Transverse colon (tissue), 4 donors: ENCODE results near the gene MCTP2. TPM values are rescaled to one million over a fixed set of nuclear protein-coding genes. Genes with fewer than 3 reads are reported as not detected.
A peak's percentile ranks its signal among the peaks of the same experiment; 100 is the strongest.

Experiments
- DNase-seq: peaks from one replicate; pipeline ENCODE4 v3.0.0-alpha.2; 2019
- H3K27ac ChIP-seq, 4 donors: fragments of 200-600 bp; sonication (generic); 2 replicates each; pipeline ENCODE4 v1.5.1; 2016 to 2018; ENCODE audit warnings: inconsistent platforms in 4 of 4
- H3K27me3 ChIP-seq: fragments of 200-600 bp; sonication (generic); 2 replicates; pipeline ENCODE4 v1.5.1; 2017; ENCODE audit warnings: inconsistent platforms
- H3K36me3 ChIP-seq, 4 donors: fragments of 200-600 bp; sonication (generic); 2 replicates each; pipeline ENCODE4 v1.5.1; 2017 to 2019; ENCODE audit warnings: inconsistent platforms in 4 of 4
- H3K4me1 ChIP-seq, 4 donors: fragments of 200-600 bp; sonication (generic); 2 replicates each; pipeline ENCODE4 v1.5.1; 2017 to 2020; ENCODE audit warnings: inconsistent platforms in 4 of 4
- H3K4me3 ChIP-seq, 4 donors: fragments of 200-600 bp; sonication (generic); 1 replicate in 1 of 4; 2 replicates in 3 of 4; pipeline versions ENCODE4 v1.5.1 to v1.6.1; 2017 to 2019; ENCODE audit warnings: inconsistent platforms in 4 of 4
- H3K9me3 ChIP-seq, 2 donors: fragments of 200-600 bp; sonication (generic); 2 replicates each; pipeline ENCODE4 v1.5.1; 2017 to 2019; ENCODE audit warnings: inconsistent platforms in 2 of 2
- CTCF ChIP-seq, 5 experiments: fragments of 200-600 bp in 3 of 5; fragments of 450-650 bp in 2 of 5; sonication (generic) in 3 of 5; IDR thresholded peaks; 1 replicate in 2 of 5; 2 replicates in 3 of 5; pipeline ENCODE4 v1.5.1; 2016 to 2017; ENCODE audit warnings: antibody characterized with exemption in 5 of 5, inconsistent platforms in 3 of 5, mild to moderate bottlenecking in 2 of 5, moderate library complexity in 1 of 5
- EP300 ChIP-seq: sonication (generic); formaldehyde crosslinking; IDR thresholded peaks from one replicate; pipeline ENCODE4 v1.6.1; 2017; ENCODE audit warnings: antibody characterized with exemption, low read depth
- POLR2A ChIP-seq: fragments of 450-650 bp; IDR thresholded peaks from one replicate; pipeline ENCODE4 v1.6.1; 2016; ENCODE audit warnings: antibody characterized with exemption, mild to moderate bottlenecking, moderate library complexity
- POLR2AphosphoS5 ChIP-seq, 3 donors: sonication (generic); formaldehyde crosslinking; IDR thresholded peaks; one replicate each; pipeline ENCODE4 v1.6.1; 2016; ENCODE audit warnings: antibody characterized with exemption in 3 of 3
- WGBS, 2 donors: methylation state at CpG; one replicate each; pipeline ENCODE4 v1.1.5; 2018; ENCODE audit warnings: low coverage in 1 of 2; 5-methylcytosine and 5-hydroxymethylcytosine counted together
- in situ Hi-C, 4 donors: fragments of 200-750 bp; cut with MboI; loops; one replicate each; pipeline versions ENCODE4 v1.15.0 to v1.15.1; 2017; ENCODE audit warnings: low sequenced_read_pairs in 3 of 4, low pct_ligation_motif_present in 1 of 4, low pct_unique_long_range_greater_than_20kb in 1 of 4
- intact Hi-C: fragments of 100-400 bp; cut with DNase I; formaldehyde crosslinking; loops from one replicate; pipeline ENCODE4 v1.15.1; 2023; ENCODE audit warnings: low total_unique reads
- total RNA-seq, 4 donors: library from RNA; depleted of rRNA; stranded (reverse); fragments of >200 nt; gene quantifications; one replicate each; pipeline ENCODE4 v1.1.0, GENCODE V29; 2016

MCTP2 gene
- total RNA-seq, 4 donors from 2014 or later: 108 to 409 (median 144) TPM

DNA sequence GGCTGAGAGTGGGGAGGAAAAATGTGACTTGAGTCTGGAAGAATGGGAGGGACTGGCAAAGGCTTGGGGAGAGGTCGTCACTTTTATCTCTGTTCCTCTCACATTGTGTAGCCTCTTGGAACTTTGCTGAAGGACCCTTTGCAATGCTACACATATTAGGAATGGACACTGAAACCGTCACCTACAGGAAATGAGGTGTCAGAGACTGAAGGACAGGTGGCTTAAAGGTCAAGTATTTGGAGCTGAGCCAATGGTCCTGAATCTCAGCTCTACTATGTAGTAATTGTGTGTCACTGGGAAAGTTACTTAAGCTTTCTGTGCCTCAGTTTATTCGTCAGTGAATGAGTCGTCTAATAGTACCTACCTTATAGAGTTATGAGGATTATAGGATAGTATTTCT lies 14.7 kb downstream of the MCTP2 start:
- Histone ChIP-seq H3K4me3 (no peak overlapping the region), H3K9me3 (no peaks in the 10 kb centered on the region), H3K27me3 (no peaks in the 10 kb centered on the region), H3K36me3 (no peaks in the 10 kb centered on the region), H3K27ac (no peak overlapping the region), H3K4me1 (peaks cover 0 to 40% (median 16%) of the 10 kb centered on the region in 4 donors)
- no peak for TF ChIP-seq POLR2A
- no peak for TF ChIP-seq EP300
- WGBS, 2 donors: 77 to 80% methylated on average over 3 to 4 of the region's 4 CpGs
- intact Hi-C loops: no loop called here
- in situ Hi-C loops: no loop called here
- DNase-seq: no peak

DNA sequence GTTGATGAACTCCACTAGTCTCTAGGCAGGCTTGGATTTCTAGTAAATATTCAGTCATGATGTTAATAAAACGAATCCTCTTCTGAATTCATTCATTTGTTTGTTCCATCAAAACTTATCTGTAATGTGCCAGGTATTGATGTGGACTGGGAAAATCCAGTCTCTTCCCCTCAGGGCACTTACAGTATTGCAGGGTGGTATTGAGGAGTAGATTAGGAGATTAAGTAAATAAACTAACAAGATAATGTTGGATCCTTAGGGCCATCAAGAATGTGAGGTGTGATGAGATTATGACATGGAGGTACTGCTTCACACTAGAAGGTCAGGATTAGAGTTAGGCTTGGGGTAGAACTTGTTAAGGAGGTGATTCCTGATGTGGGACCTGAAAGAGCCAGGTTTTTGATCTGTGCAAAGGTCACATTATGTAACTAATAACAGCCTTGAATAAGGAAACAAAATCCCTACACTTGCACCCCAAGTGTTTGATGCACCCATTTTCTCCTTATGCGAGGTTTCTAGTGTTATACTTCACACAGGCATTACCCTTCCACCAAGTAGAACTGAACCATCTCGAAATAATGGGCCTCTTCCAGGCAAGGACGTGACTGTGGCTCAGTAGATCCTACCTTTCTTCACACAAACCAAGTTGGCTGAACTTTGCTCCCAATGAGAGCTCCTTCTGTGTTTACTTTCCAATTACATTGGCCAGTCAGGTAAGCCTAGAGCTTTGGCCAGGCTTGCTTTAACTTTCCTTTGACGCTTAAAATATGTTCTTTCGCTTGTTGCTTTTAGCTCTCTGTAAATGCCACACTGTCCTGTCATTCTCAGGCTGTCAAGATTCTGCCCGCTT lies 16.7 kb downstream of the MCTP2 start:
- DNase-seq: no peak
- in situ Hi-C loops (no loop called here), intact Hi-C loops (no loop called here)
- peak in 2 of 5 experiments; percentile 13 to 36 for TF ChIP-seq CTCF (IDR thresholded peaks at IDR 0.05)
- TF ChIP-seq POLR2AphosphoS5 (IDR thresholded peaks at IDR 0.05): peak in 1 of 3 donors; percentile 54
- no peak for TF ChIP-seq POLR2A
- no peak for TF ChIP-seq EP300
- H3K4me1 ChIP-seq: peaks cover 0 to 57% (median 18%) of the 10 kb centered on the region in 4 donors
- WGBS, 2 donors: 38 to 47% methylated on average over 5 to 7 of the region's 7 CpGs
- no peaks in the 10 kb centered on the region for H3K36me3 ChIP-seq
- H3K27me3 ChIP-seq: no peaks in the 10 kb centered on the region
- peak overlapping the region in 1 of 4 donors; percentile 29 for H3K4me3 ChIP-seq
- H3K27ac ChIP-seq: peak overlapping the region; percentile 72 to 79 (median 77)
- H3K9me3 ChIP-seq: no peaks in the 10 kb centered on the region

DNA sequence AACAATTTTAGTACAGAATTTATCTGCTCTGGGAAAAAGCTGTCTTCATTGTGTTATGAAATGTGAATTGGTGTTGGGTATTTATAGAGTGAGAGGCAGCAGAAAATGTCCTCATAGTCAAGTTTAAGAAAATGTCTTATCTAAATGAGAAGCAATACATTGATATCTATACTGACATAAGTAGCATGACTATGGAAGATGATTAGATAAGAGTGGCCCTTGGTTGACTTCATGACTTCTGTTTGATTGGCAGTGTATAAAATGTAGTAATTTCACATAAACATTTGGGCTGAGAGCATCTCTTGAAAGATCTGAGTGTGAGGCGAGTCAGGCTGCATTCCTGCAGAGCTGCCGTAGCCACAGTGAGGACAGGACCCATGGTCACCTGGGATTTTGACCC lies 19.4 kb downstream of the MCTP2 start:
- H3K9me3 ChIP-seq: no peaks in the 10 kb centered on the region
- H3K4me1 ChIP-seq: peaks cover 2 to 82% (median 32%) of the 10 kb centered on the region in 4 donors
- no peaks in the 10 kb centered on the region for H3K27me3 ChIP-seq
- in situ Hi-C loops (no loop called here), intact Hi-C loops (no loop called here)
- TF ChIP-seq POLR2AphosphoS5 (IDR thresholded peaks at IDR 0.05) (no peak), EP300 (no peak), POLR2A (no peak), CTCF (IDR thresholded peaks at IDR 0.05) (no peak)
- no peak overlapping the region for H3K4me3 ChIP-seq
- no peaks in the 10 kb centered on the region for H3K36me3 ChIP-seq
- H3K27ac ChIP-seq: no peak overlapping the region
- no peak for DNase-seq
- WGBS, 2 donors: 57 to 77% methylated on average over 2 of the region's 2 CpGs

DNA sequence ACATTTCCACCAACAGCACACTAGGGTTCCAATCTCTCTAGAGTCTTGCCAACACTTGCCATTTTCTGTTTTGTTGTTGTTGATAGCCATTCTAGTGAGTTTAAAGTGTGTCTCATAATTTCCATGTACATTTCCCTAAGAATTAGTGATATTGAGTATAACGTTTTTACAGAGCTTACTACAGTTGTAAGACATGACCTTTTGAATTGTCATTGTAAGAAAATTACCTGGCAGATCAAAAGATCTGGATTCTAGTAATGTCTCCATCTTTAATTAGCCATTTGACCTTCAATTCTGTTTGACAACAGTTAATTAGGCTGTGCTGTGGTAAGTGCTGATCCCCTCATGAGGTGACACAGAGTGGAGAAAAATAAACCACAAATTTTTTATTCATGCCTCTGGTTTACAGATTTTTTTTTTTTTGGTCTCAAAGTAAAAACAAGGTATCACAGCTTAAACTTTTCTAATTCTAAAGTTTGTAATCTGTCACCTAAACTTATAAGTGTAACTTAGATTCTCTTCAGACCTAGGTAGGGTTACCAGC lies 20.9 kb downstream of the MCTP2 start:
- TF ChIP-seq POLR2A (no peak), EP300 (no peak), CTCF (IDR thresholded peaks at IDR 0.05) (no peak), POLR2AphosphoS5 (IDR thresholded peaks at IDR 0.05) (no peak)
- WGBS, 2 donors: 42 to 57% methylated on average over 1 of the region's 1 CpG
- Histone ChIP-seq H3K36me3 (no peaks in the 10 kb centered on the region), H3K4me3 (no peak overlapping the region), H3K9me3 (no peaks in the 10 kb centered on the region), H3K27ac (peak overlapping the region in 3 of 4 donors; percentile 50 to 75 (median 52)), H3K4me1 (peaks cover 5 to 90% (median 39%) of the 10 kb centered on the region in 4 donors), H3K27me3 (no peaks in the 10 kb centered on the region)
- in situ Hi-C loops (no loop called here), intact Hi-C loops (no loop called here)
- no peak for DNase-seq
